HFF-Myc (cell line): ENCODE results near the gene IRX4.
"Not testable (repeated sequence)": the region's sequence is repeated elsewhere in the genome, so short reads cannot be mapped to it uniquely, and the experiment has no call there.

ENCODE experiments used
- DNase-seq: peaks from one replicate; pipeline ENCODE4 v3.0.0-alpha.2; 2011; ENCODE audit warnings: low read depth; ENCODE audit errors: extremely low read depth
- H3K4me3 ChIP-seq: replicated peaks from 2 replicates; pipeline ENCODE4 v1.5.1; 2011; ENCODE audit warnings: low read depth, mild to moderate bottlenecking, control low read depth, low read length
- TF ChIP-seq, protein P1 (sequence below): IDR thresholded peaks from 2 replicates; pipeline ENCODE4 v1.5.1; 2012; ENCODE audit warnings: mild to moderate bottlenecking, low read depth, low read length, control low read depth; ENCODE audit errors: missing control alignments

Gene IRX4

GRCh38 chr5:1846583-1846982 lies 36.1 kb downstream of the IRX4 start:
- TF ChIP-seq, protein P1, sequence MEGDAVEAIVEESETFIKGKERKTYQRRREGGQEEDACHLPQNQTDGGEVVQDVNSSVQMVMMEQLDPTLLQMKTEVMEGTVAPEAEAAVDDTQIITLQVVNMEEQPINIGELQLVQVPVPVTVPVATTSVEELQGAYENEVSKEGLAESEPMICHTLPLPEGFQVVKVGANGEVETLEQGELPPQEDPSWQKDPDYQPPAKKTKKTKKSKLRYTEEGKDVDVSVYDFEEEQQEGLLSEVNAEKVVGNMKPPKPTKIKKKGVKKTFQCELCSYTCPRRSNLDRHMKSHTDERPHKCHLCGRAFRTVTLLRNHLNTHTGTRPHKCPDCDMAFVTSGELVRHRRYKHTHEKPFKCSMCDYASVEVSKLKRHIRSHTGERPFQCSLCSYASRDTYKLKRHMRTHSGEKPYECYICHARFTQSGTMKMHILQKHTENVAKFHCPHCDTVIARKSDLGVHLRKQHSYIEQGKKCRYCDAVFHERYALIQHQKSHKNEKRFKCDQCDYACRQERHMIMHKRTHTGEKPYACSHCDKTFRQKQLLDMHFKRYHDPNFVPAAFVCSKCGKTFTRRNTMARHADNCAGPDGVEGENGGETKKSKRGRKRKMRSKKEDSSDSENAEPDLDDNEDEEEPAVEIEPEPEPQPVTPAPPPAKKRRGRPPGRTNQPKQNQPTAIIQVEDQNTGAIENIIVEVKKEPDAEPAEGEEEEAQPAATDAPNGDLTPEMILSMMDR = no peak
- no peak overlapping the region for H3K4me3 ChIP-seq
- DNase-seq = no peak

GRCh38 chr5:1845696-1846095 lies 37.0 kb downstream of the IRX4 start:
- TF ChIP-seq, protein P1 = no peak
- H3K4me3 ChIP-seq = no peak overlapping the region
- no peak for DNase-seq

GRCh38 chr5:1844708-1845436 lies 37.9 kb downstream of the IRX4 start:
- no peak overlapping the region for H3K4me3 ChIP-seq
- no peak for DNase-seq
- TF ChIP-seq, protein P1 = no peak

- H3K4me3 ChIP-seq, DNase-seq: not testable (repeated sequence)
Observed at GRCh38 chr5:1843761-1844160, 39.0 kb downstream of the IRX4 start.

GRCh38 chr5:1842004-1842819 lies 40.5 kb downstream of the IRX4 start:
- no peak overlapping the region for H3K4me3 ChIP-seq
- TF ChIP-seq, protein P1 = no peak
- no peak for DNase-seq

GRCh38 chr5:1840741-1841521 lies 41.8 kb downstream of the IRX4 start:
- no peak for DNase-seq
- H3K4me3 ChIP-seq = no peak overlapping the region
- TF ChIP-seq, protein P1 = no peak

GRCh38 chr5:1840071-1840547 lies 42.6 kb downstream of the IRX4 start:
- no peak overlapping the region for H3K4me3 ChIP-seq
- no peak for DNase-seq
- TF ChIP-seq, protein P1 = no peak
